Stimulated activated memory B cell treated with anti-CD40 and anti-IgM and Interleukin-4, amounts not matched to agents 10 μg/mL and 1 μg/mL and 100 μg/mL, for 72 hours (primary cell): ENCODE data around the gene RDH16.
"Not testable (repeated sequence)": the region's sequence is repeated elsewhere in the genome, so short reads cannot be mapped to it uniquely, and the experiment has no call there.

ENCODE experiments used
- ATAC-seq: fragments of 150-1000 bp; cut with Tn5 transposase; 2 replicates; pipeline ENCODE4 v1.10.0; 2021
- H3K27ac Mint-ChIP-seq: one replicate; pipeline ENCODE4 v1.8.0; 2022; ENCODE audit warnings: mild to moderate bottlenecking, mixed read lengths
- H3K27me3 Mint-ChIP-seq: one replicate; pipeline ENCODE4 v1.8.0; 2022; ENCODE audit warnings: mixed read lengths
- H3K36me3 Mint-ChIP-seq: one replicate; pipeline ENCODE4 v1.8.0; 2022; ENCODE audit warnings: mixed read lengths
- H3K4me1 Mint-ChIP-seq: one replicate; pipeline ENCODE4 v1.8.0; 2022; ENCODE audit warnings: mixed read lengths
- H3K4me3 Mint-ChIP-seq: one replicate; pipeline ENCODE4 v1.8.0; 2022; ENCODE audit warnings: mild to moderate bottlenecking, moderate library complexity, mixed read lengths
- H3K9me3 Mint-ChIP-seq: one replicate; pipeline ENCODE4 v1.8.0; 2022; ENCODE audit warnings: mixed read lengths

RDH16 gene

DNA sequence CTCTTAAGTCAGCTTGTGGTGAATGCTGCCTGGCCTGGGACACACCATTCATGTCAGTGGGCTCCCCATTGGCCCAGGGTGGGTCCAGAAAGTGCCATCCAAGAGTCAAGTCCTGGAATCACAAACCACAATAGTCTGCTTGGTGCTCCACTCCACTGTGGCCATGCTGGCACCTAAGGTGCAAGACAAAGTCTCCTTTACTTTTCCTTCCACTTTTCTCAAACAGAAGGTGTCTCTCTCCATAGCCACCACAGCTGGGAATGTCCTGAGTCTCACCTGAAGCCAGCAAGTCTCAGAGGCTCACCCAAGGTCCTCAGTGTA, 9.0 kb downstream of the RDH16 start:
- Mint-ChIP-seq H3K4me3 (no peak overlapping the region), H3K4me1 (no peaks in the 10 kb centered on the region), H3K27me3 (peaks cover 8% of the 10 kb centered on the region), H3K36me3 (peaks cover 44% of the 10 kb centered on the region), H3K9me3 (peaks cover 16% of the 10 kb centered on the region), H3K27ac (no peak overlapping the region)
- ATAC-seq, result no peak

DNA sequence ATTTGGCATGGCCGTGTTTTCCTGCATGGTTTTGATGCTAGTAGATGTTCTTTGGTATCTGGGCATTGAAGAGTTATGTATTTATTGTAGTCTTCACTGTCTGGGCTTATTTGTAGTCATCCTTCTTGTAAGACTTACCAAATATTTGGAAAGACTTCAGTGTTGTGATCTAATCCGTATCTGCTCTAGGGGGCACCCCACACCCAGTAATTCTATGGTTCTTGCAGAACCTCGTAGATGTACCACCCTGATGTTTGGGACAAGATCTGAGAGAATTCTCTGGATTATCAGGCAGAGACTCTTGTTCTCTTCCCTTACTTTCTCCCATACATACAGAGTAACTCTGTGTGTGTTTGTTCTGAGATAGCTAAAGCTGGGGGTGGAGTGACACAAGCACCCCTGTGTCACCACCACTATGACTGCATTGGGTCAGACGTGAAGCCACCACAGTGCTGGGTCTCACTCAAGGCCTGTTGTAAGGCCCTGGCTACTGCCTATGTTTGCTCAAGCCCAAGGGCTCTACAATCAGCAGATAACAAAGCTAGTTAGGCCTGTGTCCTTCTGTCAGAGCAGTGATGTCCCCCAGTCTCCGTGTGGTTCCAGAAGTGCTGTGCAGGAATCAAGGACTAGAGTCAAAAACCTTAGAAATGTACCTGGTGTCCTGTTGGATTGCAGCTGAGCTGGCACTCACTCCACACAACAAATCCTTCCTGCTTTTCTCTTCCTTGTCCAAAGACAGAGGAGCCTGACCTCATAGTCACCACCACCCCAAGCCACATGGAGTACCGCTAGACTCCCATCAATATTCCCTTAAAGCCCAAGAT, 9.6 kb downstream of the RDH16 start:
- no peak overlapping the region for H3K4me3 Mint-ChIP-seq
- no peak overlapping the region for H3K27ac Mint-ChIP-seq
- H3K4me1 Mint-ChIP-seq, result no peaks in the 10 kb centered on the region
- H3K27me3 Mint-ChIP-seq, result peaks cover 9% of the 10 kb centered on the region
- H3K9me3 Mint-ChIP-seq, result peaks cover 16% of the 10 kb centered on the region
- no peak for ATAC-seq
- peaks cover 39% of the 10 kb centered on the region for H3K36me3 Mint-ChIP-seq

DNA sequence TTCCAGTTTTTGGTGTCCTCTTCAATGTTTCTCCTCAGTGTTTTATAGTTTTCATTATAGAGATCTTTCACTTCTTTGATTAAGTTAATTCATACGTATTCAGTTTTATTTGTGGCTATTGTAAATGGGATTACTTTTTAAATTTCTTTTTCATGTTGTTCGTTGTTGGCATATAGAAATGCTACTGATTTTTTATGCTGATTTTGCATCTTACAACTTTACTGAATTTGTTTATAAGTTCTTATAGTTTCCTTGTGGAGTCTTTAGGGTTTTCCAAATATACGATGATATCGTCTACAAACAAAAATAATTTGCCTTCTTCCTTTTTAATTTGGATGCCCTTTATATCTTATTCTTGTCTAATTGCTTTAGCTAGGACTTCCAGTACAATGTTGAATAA, 13.5 kb downstream of the RDH16 start:
- no peak overlapping the region for H3K27ac Mint-ChIP-seq

DNA sequence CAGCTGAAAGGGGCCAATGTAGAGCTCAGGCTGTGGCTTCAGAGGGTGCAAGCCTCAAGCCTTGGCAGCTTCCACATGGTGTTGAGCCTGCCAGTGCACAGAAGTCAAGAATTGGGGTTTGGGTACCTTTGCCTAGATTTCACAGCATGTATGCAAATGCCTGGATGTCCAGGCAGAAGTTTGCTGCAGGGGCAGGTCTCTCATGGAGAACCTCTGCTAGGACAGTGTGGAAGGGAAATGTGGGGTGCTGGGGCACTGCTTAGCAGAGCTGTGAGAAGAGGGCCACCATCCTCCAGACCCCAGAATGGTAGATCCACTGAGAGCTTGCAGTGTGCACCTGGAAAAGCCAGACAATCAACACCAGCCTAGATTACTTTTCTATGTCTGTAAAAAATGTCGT, 14.0 kb downstream of the RDH16 start:
- H3K4me3 Mint-ChIP-seq, H3K36me3 Mint-ChIP-seq, H3K27ac Mint-ChIP-seq, H3K4me1 Mint-ChIP-seq, ATAC-seq: not testable (repeated sequence)
- H3K9me3 Mint-ChIP-seq, result peaks cover 16% of the 10 kb centered on the region
- H3K27me3 Mint-ChIP-seq, result peaks cover 36% of the 10 kb centered on the region

More for the DNA sequence above, 13.5 kb downstream of the RDH16 start:
- Mint-ChIP-seq H3K36me3 (peaks cover 13% of the 10 kb centered on the region), H3K9me3 (peaks cover 16% of the 10 kb centered on the region), H3K27me3 (peaks cover 36% of the 10 kb centered on the region), H3K4me3 (no peak overlapping the region), H3K4me1 (peaks cover 10% of the 10 kb centered on the region)
- ATAC-seq, result no peak

DNA sequence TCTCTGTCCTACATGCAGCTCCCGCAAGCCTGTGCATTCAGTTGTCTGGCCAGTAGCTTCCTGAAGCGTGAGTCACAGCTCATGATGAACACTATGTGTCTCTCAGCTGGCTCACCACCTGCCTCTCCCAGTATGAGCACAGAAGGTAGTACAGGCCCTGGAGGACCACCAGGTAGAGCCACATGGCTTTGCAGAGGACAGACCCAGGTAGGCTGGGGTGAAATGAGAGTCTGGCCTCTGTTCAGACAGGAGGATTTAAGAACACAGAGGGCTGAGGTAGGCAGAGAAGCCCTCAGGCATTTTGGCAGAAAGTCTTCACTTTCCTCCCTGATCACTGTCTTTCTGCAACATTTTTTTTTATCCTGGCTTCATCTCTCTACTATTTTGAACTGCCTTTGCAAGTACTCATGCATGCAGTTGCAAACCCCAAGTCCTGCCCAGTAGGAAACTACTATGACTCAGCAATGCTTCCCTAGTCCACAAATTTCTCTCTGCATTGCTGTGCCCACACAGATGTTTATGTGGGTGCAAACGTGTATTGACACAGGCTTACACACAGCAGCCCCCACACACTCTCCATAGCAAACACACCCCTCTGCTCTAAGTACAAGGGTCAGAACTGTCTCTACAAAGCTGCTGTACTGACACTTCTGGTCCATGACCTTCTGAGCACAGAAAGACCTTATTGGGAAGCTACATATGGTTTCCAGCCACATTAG, 15.9 kb downstream of the RDH16 start:
- Mint-ChIP-seq H3K36me3 (peaks cover 4% of the 10 kb centered on the region), H3K4me3 (no peak overlapping the region), H3K27ac (peak overlapping the region; percentile 16), H3K9me3 (peaks cover 11% of the 10 kb centered on the region), H3K4me1 (peaks cover 10% of the 10 kb centered on the region), H3K27me3 (peaks cover 51% of the 10 kb centered on the region)
- peak; percentile 73 for ATAC-seq

DNA sequence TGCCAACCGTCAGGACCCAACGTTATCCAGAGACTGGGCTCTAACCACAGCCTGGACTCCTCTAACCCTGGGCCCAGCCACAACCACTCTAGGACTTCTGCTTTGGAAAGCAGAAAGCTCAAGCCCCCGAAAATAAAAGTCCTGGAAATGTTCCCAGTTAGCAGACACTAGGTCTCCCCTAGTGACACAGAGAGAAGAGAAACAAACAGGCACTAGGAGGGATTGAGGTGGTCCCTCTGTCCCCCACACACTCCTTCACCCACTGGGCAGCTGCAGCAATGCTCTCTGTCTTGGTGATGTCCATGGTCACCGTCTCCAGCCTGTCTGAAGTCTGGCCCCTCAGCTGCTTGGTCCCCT, 16.5 kb downstream of the RDH16 start:
- not testable (repeated sequence) for H3K4me1 Mint-ChIP-seq, H3K9me3 Mint-ChIP-seq, H3K36me3 Mint-ChIP-seq, H3K4me3 Mint-ChIP-seq, ATAC-seq
- Mint-ChIP-seq H3K27me3 (peaks cover 47% of the 10 kb centered on the region), H3K27ac (peak overlapping the region; percentile 16)

DNA sequence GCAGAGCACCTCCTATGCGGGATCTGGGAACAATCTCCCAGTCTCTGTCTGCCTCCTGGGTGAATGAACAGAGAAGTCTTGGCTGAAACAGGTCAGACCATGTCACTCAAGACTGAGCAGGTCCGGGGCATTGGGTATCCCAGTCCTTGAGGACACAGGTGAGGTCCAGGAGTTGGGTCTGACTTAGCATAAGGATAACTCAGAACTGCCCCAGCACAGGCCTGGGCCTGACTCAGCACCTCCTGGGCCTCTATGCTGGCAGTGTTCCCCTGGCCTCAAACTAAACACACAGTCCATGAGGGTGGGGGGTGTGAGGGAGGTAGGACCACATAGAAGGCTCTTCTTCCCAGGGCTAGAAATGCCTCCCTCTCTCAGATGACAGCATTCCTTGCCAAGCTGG, 21.7 kb downstream of the RDH16 start:
- H3K27me3 Mint-ChIP-seq, result peaks cover 28% of the 10 kb centered on the region
- no peaks in the 10 kb centered on the region for H3K9me3 Mint-ChIP-seq
- no peaks in the 10 kb centered on the region for H3K36me3 Mint-ChIP-seq
- peak; percentile 21 for ATAC-seq
- H3K4me3 Mint-ChIP-seq, result no peak overlapping the region
- H3K27ac Mint-ChIP-seq, result no peak overlapping the region
- no peaks in the 10 kb centered on the region for H3K4me1 Mint-ChIP-seq

DNA sequence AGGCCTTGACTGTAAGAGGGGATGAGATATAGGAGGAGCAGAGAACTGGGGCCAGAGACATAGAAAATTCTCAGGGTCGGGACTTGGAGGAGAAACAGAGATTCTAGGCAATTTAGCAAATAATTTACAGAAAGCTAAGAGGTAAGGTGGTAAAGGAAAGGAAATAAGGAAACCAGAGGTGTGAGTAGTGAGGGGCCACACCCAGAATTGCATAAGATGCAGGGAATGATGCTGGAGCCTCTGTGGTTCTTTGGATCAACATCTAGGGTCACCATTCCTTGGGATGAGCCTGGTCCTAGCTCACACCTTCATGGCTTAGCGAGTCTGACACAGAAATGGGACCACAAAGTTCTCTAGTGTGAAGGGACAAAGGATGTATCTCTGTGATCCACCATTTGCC, 22.3 kb downstream of the RDH16 start:
- no peaks in the 10 kb centered on the region for H3K36me3 Mint-ChIP-seq
- H3K27me3 Mint-ChIP-seq, result peaks cover 28% of the 10 kb centered on the region
- H3K4me1 Mint-ChIP-seq, result no peaks in the 10 kb centered on the region
- H3K27ac Mint-ChIP-seq, result no peak overlapping the region
- no peak for ATAC-seq
- H3K9me3 Mint-ChIP-seq, result no peaks in the 10 kb centered on the region
- H3K4me3 Mint-ChIP-seq, result no peak overlapping the region

DNA sequence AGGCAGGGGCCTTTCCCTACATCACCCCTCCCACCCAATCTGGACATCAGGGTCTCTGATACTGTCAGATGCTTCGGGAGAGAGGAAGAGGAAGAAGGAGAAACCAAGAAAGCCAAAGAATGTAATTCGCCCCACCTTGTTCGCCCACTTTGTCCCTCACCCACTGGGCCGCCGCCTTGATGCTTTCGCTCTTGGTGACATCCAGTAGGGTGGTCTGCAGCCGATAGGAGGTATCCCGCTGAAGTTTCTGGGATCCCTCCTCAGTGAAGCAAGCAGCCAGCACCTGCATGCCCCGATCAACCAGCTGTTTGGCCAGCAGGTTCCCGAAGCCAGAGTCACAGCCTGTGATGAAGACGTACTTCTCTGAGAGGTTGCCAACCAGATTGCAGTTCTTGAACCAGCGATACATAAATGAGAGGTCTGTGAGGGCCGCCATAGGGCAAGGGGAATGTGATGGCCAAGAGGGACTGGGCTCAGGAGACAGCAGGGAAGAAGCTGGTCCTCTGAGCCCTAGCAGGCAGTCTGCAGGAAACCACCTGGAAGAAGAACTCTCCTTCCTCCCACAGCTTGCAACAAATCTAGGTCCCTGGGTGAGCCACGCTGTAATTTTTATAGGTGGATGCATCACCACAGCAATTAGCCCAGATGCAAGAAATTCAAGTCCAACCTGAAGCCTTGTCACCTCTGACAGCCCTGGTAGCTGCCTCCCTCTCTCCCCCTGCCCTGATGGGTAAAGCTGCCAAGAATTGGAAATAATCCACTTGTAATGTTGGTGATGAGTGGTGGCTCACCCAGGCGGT, 23.4 kb downstream of the RDH16 start, which contains the start of gene SDR9C7:
Gene SDR9C7 (minus strand): TSS at position 583 of the 800 bp plus-strand sequence. CDS start 147 bp downstream, at position 436.
- no peak for ATAC-seq
- no peaks in the 10 kb centered on the region for H3K9me3 Mint-ChIP-seq
- H3K4me1 Mint-ChIP-seq, result no peaks in the 10 kb centered on the region
- no peaks in the 10 kb centered on the region for H3K36me3 Mint-ChIP-seq
- no peak within 1 kb of the TSS for H3K4me3 Mint-ChIP-seq
- peaks cover 19% of the 10 kb centered on the region for H3K27me3 Mint-ChIP-seq
- no peak within 1 kb of the TSS for H3K27ac Mint-ChIP-seq

DNA sequence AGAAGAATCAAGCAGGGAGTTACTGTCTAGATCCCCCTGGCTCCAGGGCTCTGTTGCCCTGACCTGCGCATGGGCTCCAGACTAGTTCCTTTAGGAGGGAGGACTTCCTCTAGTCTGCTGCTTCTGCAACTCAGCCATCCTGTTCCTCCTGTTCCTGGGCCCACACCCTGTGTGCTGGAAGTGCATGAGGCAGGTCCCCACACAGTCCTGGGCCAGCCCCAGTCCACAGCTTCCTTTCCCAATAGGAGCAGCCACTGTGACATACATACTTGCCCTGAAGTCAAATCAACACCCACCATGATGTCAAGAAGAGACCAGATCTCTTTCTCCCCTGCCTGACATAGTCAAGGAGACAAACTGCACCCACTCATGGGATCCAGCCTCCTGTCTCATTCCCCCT, 24.5 kb downstream of the RDH16 start:
- no peaks in the 10 kb centered on the region for H3K4me1 Mint-ChIP-seq

DNA sequence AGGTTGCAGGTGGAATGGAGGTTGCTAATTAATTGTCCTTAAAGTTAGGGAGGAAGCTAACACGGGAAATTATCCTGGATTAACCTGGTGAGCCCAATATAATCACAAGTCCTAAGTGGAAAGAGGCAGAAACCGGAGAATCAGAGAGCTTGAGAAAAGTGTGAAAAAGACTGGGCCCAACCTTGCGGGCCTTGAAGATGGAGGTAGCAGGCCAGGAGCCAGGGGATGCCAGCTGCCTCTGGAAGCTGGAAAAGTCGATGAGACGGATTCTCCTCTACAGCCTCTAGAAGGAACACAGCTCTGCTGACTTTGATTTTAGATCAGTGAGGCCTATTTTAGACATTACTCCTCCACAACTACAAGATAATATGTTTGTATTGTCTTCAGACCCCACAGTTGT, 25.3 kb downstream of the RDH16 start:
- ATAC-seq, result no peak
- no peaks in the 10 kb centered on the region for H3K9me3 Mint-ChIP-seq
- H3K4me1 Mint-ChIP-seq, result no peaks in the 10 kb centered on the region
- H3K27ac Mint-ChIP-seq, result no peak overlapping the region
- H3K36me3 Mint-ChIP-seq, result no peaks in the 10 kb centered on the region
- peaks cover 24% of the 10 kb centered on the region for H3K27me3 Mint-ChIP-seq
- no peak overlapping the region for H3K4me3 Mint-ChIP-seq

More for the DNA sequence above, 24.5 kb downstream of the RDH16 start:
- Mint-ChIP-seq H3K4me3 (no peak overlapping the region), H3K27me3 (peaks cover 24% of the 10 kb centered on the region), H3K36me3 (no peaks in the 10 kb centered on the region), H3K9me3 (no peaks in the 10 kb centered on the region), H3K27ac (no peak overlapping the region)
- no peak for ATAC-seq

DNA sequence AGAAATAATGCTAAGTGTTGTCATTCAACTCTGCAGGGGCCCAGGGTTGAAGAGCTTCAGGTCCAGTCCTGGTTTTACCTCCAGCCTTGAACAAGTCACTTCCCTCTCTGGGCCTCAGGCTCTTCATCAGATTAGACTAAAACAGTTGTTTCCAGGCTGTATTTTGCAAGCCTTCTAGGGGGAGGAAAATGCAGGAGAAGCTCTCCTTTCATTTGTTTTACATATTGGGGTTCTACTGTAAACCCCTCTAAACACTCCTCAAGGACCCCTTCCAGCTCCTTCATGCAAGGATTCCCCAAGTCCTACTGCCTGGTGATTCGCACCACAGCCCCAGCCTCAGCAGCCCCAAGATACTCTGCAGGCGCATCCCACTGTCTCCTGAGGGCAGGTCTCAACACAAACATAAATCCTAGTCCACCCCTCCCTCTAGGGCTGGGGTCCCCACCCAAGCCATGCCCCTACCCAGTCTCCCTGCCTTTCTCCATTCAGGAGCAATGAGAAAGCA, 25.9 kb downstream of the RDH16 start:
- Mint-ChIP-seq H3K27me3 (peaks cover 19% of the 10 kb centered on the region), H3K27ac (no peak overlapping the region), H3K4me3 (no peak overlapping the region), H3K4me1 (no peaks in the 10 kb centered on the region), H3K36me3 (no peaks in the 10 kb centered on the region), H3K9me3 (no peaks in the 10 kb centered on the region)
- ATAC-seq, result no peak

DNA sequence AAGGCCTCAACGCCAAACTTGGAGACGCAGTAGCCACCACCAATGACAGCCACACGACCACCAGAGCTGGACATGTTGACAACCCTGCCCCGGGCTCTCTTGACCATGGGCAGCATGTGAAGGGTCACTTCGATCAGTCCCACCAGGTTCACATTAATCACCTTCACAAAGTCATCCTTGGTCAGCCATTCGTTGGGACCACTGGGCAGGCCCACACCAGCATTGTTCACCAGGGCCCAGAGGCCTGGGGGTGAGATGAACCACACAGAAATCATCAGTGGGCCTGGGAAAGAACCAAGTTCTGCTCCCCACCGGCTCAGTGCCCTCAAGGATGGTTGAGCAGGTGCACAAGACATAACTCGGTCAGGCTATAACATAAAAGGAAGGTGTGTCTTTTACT, 27.2 kb downstream of the RDH16 start:
- H3K4me1 Mint-ChIP-seq, result no peaks in the 10 kb centered on the region
- H3K36me3 Mint-ChIP-seq, result no peaks in the 10 kb centered on the region
- H3K9me3 Mint-ChIP-seq, result no peaks in the 10 kb centered on the region
- H3K27me3 Mint-ChIP-seq, result peaks cover 17% of the 10 kb centered on the region
- H3K27ac Mint-ChIP-seq, result no peak overlapping the region
- ATAC-seq, result no peak
- no peak overlapping the region for H3K4me3 Mint-ChIP-seq

DNA sequence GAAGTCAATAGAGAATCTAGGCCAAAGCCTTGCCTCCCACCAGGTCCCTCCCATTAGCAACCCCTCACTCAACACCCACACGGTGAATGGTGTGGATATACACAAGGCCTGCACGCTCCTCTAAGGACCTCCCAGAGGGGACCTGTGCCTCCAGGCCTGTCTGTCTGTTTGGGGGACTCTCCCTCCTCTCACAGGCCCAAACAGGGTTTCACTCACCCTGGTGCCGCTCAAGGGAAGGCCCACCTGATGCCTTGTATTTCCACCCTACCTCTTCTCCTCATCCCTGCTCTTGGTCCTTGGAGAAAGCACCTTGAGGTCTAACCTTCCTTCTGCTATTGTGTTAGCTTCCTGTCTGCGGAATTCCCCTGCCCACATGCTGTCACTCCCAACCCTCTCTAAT, 27.6 kb downstream of the RDH16 start:
- Mint-ChIP-seq H3K4me1 (no peaks in the 10 kb centered on the region), H3K36me3 (no peaks in the 10 kb centered on the region), H3K27me3 (peaks cover 17% of the 10 kb centered on the region), H3K4me3 (no peak overlapping the region), H3K27ac (no peak overlapping the region), H3K9me3 (no peaks in the 10 kb centered on the region)
- ATAC-seq, result no peak

DNA sequence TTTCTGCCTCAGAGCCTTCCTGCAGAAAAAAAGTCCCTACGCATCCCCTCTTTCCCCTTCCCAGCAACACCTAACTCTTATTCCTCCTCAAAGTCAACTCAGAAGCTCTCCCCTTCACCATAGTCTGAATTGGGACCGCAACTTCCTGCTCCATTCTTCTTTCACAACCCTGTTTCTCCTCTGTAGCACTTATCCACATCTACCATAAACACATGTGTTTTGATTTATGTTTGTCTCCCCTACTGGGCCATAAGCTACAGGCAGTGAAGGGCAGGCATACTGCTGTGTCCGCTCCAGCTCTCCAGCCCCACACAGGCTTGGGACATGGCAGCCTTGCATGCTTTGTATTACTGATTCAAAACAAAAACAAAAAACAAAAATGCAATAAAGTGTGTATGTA, 29.1 kb downstream of the RDH16 start:
- ATAC-seq, result no peak
- H3K27me3 Mint-ChIP-seq, result peaks cover 17% of the 10 kb centered on the region
- H3K4me1 Mint-ChIP-seq, result no peaks in the 10 kb centered on the region
- no peaks in the 10 kb centered on the region for H3K36me3 Mint-ChIP-seq
- no peaks in the 10 kb centered on the region for H3K9me3 Mint-ChIP-seq
- no peak overlapping the region for H3K4me3 Mint-ChIP-seq
- H3K27ac Mint-ChIP-seq, result no peak overlapping the region
